ENCODE results near the gene FHAD1. TPM values are rescaled to one million over a fixed set of nuclear protein-coding genes. Genes with fewer than 3 reads are reported as not detected.

Gene FHAD1
- total RNA-seq, 1 experiment from 2014 or later = 1.9 TPM

- Histone ChIP-seq H3K4ac (ENCODE audit: low read depth, low read length) (no peak overlapping the region), H4K91ac (ENCODE audit: insufficient read length, low read depth, low read length) (no peak overlapping the region), H2BK20ac (ENCODE audit: low read depth, low read length, poor library complexity, severe bottlenecking) (no peak overlapping the region), H3K9ac (ENCODE audit: extremely low read depth, insufficient read length, low read length) (no peak overlapping the region), H2BK120ac (ENCODE audit: low read depth, low read length, poor library complexity, severe bottlenecking) (no peak overlapping the region), H2AK5ac (ENCODE audit: insufficient read length, low read length) (no peak overlapping the region), H4K8ac (replicated peaks; ENCODE audit: insufficient read length, low read depth, low read length) (no peak overlapping the region), H3K14ac (ENCODE audit: insufficient read depth, low read length) (no peak overlapping the region), H3K9me3 (ENCODE audit: control insufficient read depth, low read depth, low read length) (no peaks in the 10 kb centered on the region), H2AFZ (ENCODE audit: low read length) (no peak overlapping the region), H3K4me2 (ENCODE audit: insufficient read depth, insufficient read length, low read length) (no peak overlapping the region), H3K27ac (ENCODE audit: insufficient read length, low read depth, low read length) (no peak overlapping the region), H3K56ac (ENCODE audit: insufficient read length, low read depth, low read length) (no peak overlapping the region), H4K5ac (ENCODE audit: insufficient read length, low read depth, low read length) (no peak overlapping the region), H3K79me2 (ENCODE audit: insufficient read depth, low read length) (no peaks in the 10 kb centered on the region), H3T11ph (ENCODE audit: low read length) (no peak overlapping the region), H3K4me1 (ENCODE audit: insufficient read depth, low read length) (no peaks in the 10 kb centered on the region), H3K79me1 (ENCODE audit: insufficient read depth, low read depth, low read length, poor library complexity, severe bottlenecking) (no peaks in the 10 kb centered on the region), H2BK15ac (ENCODE audit: low read depth, low read length) (no peak overlapping the region), H2BK5ac (ENCODE audit: insufficient read length, low read length) (no peak overlapping the region), H3K23ac (ENCODE audit: insufficient read length, low read depth, low read length) (no peak overlapping the region), H3K27me3 (ENCODE audit: insufficient read depth, low read length) (no peaks in the 10 kb centered on the region), H3K18ac (ENCODE audit: insufficient read length, low read depth, low read length) (no peak overlapping the region), H2BK12ac (ENCODE audit: insufficient read length, low read depth, low read length) (no peak overlapping the region), H4K20me1 (ENCODE audit: control insufficient read depth, insufficient read depth, insufficient read length) (no peaks in the 10 kb centered on the region), H3K23me2 (ENCODE audit: insufficient read length, low read depth, low read length, poor library complexity, severe bottlenecking) (no peaks in the 10 kb centered on the region)
- Mint-ChIP-seq H3K36me3 (ENCODE audit: insufficient read depth in 1 of 3, low read depth in 3 of 3) (no peaks in the 10 kb centered on the region), H3K9me3 (no peaks in the 10 kb centered on the region), H3K4me3 (no peak overlapping the region), H3K27me3 (ENCODE audit: low read depth) (peaks cover 18% of the 10 kb centered on the region), H3K27ac (peak overlapping the region in 2 of 3 experiments; percentile 2 to 70; a peak in 1 of 7 replicates), H3K4me1 (peaks cover 9 to 14% of the 10 kb centered on the region in 2 experiments)
- DNase-seq = no peak
- no CpG with 5 or more reads among the region's 13 CpGs for WGBS (ENCODE audit: extremely low coverage, insufficient read length, low lambda C conversion rate)
- TF ChIP-seq CTCF (conservative IDR thresholded peaks at IDR 0.05) = no peak
These were observed 115.2 kb downstream of the FHAD1 start for GRCh38 chr1:15362096-15362736.
